Effector memory CD4-positive, alpha-beta T cell (primary cell): ENCODE results near the gene IVD.

Experiments used
- DNase-seq, 3 donors: peaks; one replicate each; pipeline ENCODE4 v3.0.0-alpha.2; 2020
- H3K27ac ChIP-seq: 2 replicates; pipeline ENCODE4 v1.7.0; 2013; ENCODE audit warnings: mild to moderate bottlenecking, low read length, moderate library complexity; ENCODE audit not compliant: insufficient read depth, poor library complexity, severe bottlenecking
- H3K27me3 ChIP-seq: replicated peaks from 2 replicates; pipeline ENCODE4 v1.7.0; 2013; ENCODE audit warnings: mild to moderate bottlenecking, low read length; ENCODE audit not compliant: insufficient read depth, control insufficient read depth, poor library complexity, severe bottlenecking
- H3K36me3 ChIP-seq: 2 replicates; pipeline ENCODE4 v1.7.0; 2013; ENCODE audit warnings: mild to moderate bottlenecking, low read length, moderate library complexity; ENCODE audit not compliant: control insufficient read depth, insufficient read depth
- H3K4me1 ChIP-seq: 2 replicates; pipeline ENCODE4 v1.7.0; 2013; ENCODE audit warnings: low read length, mild to moderate bottlenecking; ENCODE audit not compliant: control insufficient read depth, insufficient read depth, poor library complexity, severe bottlenecking
- H3K4me3 ChIP-seq: 2 replicates; pipeline ENCODE4 v1.7.0; 2013; ENCODE audit warnings: low read length, low read depth, mild to moderate bottlenecking; ENCODE audit not compliant: insufficient read depth, poor library complexity, severe bottlenecking
- H3K9me3 ChIP-seq: 2 replicates; pipeline ENCODE4 v1.7.0; 2013; ENCODE audit warnings: mild to moderate bottlenecking, low read length, moderate library complexity; ENCODE audit not compliant: control insufficient read depth

The IVD gene

DNA sequence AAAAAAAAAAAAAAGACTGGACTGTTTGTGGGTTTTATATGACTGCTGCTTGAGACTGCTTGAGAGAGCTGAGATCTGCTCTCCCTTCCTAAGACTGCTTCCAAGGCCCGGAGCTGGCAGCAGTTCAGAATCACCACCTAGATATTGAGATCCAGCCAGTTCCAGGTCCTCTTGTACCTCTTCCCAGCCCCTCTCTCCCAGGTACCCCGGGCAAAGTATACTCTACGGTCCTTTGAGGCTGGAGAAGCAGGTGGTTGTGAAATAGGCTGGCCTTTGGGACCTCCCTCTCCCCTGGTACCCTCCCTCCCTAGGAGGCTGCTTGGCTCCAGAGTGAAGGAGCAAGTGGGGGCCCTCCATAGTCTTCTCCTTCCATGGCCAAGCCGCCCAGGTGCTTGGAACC is 22.6 kb downstream of the IVD start:
- Histone ChIP-seq H3K27ac (no peak overlapping the region), H3K27me3 (no peaks in the 10 kb centered on the region), H3K4me3 (no peak overlapping the region), H3K4me1 (no peaks in the 10 kb centered on the region), H3K9me3 (no peaks in the 10 kb centered on the region), H3K36me3 (no peaks in the 10 kb centered on the region)
- DNase-seq = no peak

GRCh38 chr15:40429068-40429710 is 23.6 kb downstream of the IVD start:
- no peaks in the 10 kb centered on the region for H3K9me3 ChIP-seq
- H3K4me3 ChIP-seq = no peak overlapping the region

DNA sequence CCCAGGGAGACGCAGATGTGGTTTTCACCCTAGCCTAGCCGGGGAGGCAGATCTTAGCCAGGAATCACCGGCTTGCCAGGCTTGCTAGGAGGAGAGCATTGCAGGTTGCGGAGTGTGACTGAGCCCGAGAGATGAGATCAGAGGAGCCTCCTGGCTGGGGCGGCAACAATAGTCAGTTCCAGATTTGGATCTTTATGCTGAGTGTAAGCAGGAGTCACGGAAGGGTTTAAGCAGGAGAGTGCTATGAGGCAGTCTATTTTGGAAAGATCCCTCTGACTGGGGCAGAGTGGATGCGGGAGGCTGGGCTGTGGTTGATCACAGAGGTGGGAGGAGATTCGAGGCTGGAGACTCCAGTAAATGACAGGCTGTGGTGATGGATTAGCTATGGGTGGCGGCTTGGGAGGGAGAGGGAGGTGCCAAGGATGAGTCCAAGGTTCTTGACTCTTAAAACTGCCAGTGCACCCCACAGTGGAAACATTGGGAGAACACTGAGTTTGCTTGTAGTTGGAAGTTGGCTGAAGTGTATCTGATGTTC is 24.7 kb downstream of the IVD start:
- DNase-seq = no peak
- Histone ChIP-seq H3K4me3 (no peak overlapping the region), H3K36me3 (no peaks in the 10 kb centered on the region), H3K27me3 (no peaks in the 10 kb centered on the region), H3K4me1 (peaks cover 1% of the 10 kb centered on the region), H3K27ac (no peak overlapping the region), H3K9me3 (no peaks in the 10 kb centered on the region)

More at GRCh38 chr15:40429068-40429710, 23.6 kb downstream of the IVD start:
- H3K36me3 ChIP-seq = no peaks in the 10 kb centered on the region
- no peaks in the 10 kb centered on the region for H3K4me1 ChIP-seq
- no peaks in the 10 kb centered on the region for H3K27me3 ChIP-seq
- H3K27ac ChIP-seq = no peak overlapping the region
- no peak for DNase-seq

DNA sequence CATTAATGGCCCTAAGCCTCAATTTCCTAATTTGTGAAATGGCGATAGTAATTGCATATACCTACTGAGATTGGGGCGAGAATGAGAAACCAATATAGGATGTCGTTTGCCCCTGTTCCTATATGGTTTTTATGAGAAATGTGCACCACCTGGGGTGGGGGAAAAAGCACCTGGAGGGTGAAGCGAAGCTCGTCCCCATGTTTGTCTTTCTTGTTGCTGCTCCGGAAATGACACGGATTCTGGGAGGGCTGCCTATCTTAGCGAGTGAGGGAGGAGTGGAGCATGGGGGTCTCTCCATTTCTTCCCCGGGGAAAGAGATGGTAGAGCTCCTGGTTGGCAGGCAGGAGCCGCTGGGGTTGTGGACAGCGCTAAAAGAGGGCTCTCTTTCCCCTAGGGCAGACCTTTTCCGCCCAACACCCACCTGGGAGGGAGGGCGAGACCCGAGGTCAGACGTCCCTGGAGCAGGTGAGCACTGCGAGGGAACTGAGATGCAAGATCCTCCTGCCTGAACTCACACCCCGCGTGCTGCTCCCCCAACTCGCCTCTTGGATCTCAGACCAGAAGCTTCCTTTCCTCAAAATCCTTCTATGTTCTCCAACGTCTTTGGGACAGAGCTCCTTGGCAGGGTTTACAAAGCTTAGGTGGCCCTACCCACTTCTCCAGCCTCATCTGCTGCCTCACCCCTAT is 29.6 kb downstream of the IVD start:
- Histone ChIP-seq H3K4me3 (no peak overlapping the region), H3K9me3 (no peaks in the 10 kb centered on the region), H3K36me3 (no peaks in the 10 kb centered on the region), H3K27ac (no peak overlapping the region), H3K27me3 (peaks cover 8% of the 10 kb centered on the region), H3K4me1 (peaks cover 33% of the 10 kb centered on the region)
- no peak for DNase-seq

DNA sequence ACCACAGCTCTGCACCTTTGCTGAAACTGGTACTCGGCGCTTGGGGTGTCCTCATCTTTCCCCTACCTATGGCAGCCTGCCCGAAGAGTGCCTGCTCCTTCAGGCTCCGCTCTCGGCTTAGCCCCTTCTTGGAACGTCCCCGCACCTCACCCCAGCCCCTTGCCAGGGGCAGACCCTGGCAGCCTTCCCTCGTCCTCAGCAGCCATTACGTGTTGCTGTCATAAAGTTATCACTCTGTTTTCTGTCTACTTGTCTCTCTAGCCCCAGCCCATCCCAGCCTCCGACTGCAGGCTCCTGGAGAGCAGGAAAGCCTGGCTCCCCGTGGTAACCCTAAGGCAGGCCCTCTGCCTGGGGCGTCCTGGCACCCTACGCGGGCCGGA is 30.1 kb downstream of the IVD start:
- peaks cover 35% of the 10 kb centered on the region for H3K4me1 ChIP-seq
- DNase-seq = no peak
- H3K4me3 ChIP-seq = peak overlapping the region; percentile 50
- H3K9me3 ChIP-seq = no peaks in the 10 kb centered on the region
- peaks cover 8% of the 10 kb centered on the region for H3K27me3 ChIP-seq
- H3K27ac ChIP-seq = no peak overlapping the region
- no peaks in the 10 kb centered on the region for H3K36me3 ChIP-seq

- H3K4me3 ChIP-seq = peak overlapping the region; percentile 50
- H3K4me1 ChIP-seq = peaks cover 35% of the 10 kb centered on the region
- peaks cover 8% of the 10 kb centered on the region for H3K27me3 ChIP-seq
- H3K36me3 ChIP-seq = no peaks in the 10 kb centered on the region
- no peaks in the 10 kb centered on the region for H3K9me3 ChIP-seq
- no peak for DNase-seq
- no peak overlapping the region for H3K27ac ChIP-seq
Observed at GRCh38 chr15:40436116-40436891, 30.7 kb downstream of the IVD start.

GRCh38 chr15:40436892-40437751 is 31.5 kb downstream of the IVD start:
- no peak for DNase-seq
- Histone ChIP-seq H3K27ac (no peak overlapping the region), H3K9me3 (no peaks in the 10 kb centered on the region), H3K4me1 (peaks cover 35% of the 10 kb centered on the region), H3K27me3 (peaks cover 8% of the 10 kb centered on the region), H3K36me3 (no peaks in the 10 kb centered on the region), H3K4me3 (peak overlapping the region; percentile 50)

DNA sequence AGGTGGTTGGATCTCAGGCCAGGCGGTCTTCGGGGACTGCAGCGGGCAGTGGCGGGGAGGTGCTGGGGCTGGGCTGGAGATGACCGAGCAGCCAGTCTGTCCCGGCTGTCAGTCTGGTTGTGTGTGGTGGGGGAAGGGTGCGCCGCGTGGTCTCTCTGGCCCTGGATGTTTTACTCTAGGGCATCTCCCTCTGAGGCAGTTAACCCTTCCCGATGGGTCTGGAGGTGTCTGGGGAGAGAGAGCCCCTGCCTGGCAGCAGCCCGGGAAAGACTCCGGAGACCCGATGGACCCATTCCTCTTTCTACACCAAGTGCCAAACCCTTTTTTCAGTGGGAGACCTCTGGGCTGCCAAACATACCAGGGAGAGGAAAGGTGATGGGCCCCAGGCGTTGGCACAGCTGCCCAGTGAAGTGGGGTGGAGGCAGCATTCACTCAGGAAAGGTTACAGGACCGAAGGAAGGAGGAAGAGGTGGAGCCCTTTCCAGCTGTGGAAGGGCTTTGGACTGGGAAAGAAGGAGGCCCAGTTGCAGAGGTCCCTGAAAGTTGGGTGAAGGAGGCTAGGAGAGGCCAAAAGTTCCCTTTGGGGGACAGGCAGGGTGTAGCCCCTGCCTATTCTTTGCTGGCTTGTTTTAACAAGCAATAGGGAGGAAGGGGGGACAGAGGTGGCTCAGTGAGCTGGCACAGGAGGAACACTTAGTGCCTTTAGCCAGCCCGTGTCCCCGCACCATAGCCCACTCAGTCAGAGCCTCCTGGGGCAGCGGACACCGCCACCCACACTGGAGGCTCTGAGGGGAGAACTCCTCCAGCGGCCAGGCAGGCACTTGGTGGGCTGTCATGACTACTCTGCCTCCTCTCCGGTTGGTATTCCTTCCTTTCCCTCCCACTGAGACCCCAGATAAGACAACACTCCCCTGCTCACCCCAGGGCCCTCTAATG is 32.4 kb downstream of the IVD start:
- Histone ChIP-seq H3K36me3 (no peaks in the 10 kb centered on the region), H3K27me3 (peaks cover 8% of the 10 kb centered on the region), H3K4me1 (peaks cover 43% of the 10 kb centered on the region), H3K4me3 (no peak overlapping the region), H3K27ac (no peak overlapping the region), H3K9me3 (no peaks in the 10 kb centered on the region)
- DNase-seq = no peak

DNA sequence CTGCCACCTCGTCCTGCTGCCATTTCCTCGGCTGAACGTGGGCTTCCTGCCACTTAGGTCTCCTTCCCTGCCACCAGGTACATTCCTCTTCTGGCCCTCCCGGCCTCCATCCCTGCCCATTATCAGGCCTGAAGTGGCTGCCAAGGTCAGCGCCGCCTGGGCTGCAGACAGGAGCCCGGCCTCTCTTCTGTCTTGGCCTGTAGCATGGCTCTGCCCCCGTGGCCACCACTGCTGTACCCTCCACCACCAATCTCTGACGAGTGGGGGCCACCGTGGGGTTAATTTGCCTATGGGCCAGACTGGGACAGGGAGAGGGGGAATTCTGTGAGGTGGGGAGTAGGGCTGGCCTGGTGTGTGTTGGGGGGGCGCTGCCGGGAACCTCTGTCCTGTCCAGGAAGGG is 33.1 kb downstream of the IVD start:
- Histone ChIP-seq H3K36me3 (no peaks in the 10 kb centered on the region), H3K9me3 (no peaks in the 10 kb centered on the region), H3K4me3 (no peak overlapping the region), H3K4me1 (peaks cover 50% of the 10 kb centered on the region), H3K27me3 (peaks cover 8% of the 10 kb centered on the region), H3K27ac (no peak overlapping the region)
- DNase-seq = no peak
